HG03457 (cell line): ENCODE data around the gene REELD1.

ENCODE experiments used
- ATAC-seq: cut with Tn5 transposase; IDR thresholded peaks from one replicate; pipeline ENCODE4 v1.9.1; 2021; ENCODE audit warnings: moderate number of reproducible peaks; ENCODE audit not compliant: unreplicated experiment

Gene REELD1

GRCh38 chr4:146214238-146214637, at the start of gene REELD1:
REELD1 (plus strand) TSS chr4:146214538; CDS start chr4:146216953, 2,415 bp downstream.
- ATAC-seq = no peak

DNA sequence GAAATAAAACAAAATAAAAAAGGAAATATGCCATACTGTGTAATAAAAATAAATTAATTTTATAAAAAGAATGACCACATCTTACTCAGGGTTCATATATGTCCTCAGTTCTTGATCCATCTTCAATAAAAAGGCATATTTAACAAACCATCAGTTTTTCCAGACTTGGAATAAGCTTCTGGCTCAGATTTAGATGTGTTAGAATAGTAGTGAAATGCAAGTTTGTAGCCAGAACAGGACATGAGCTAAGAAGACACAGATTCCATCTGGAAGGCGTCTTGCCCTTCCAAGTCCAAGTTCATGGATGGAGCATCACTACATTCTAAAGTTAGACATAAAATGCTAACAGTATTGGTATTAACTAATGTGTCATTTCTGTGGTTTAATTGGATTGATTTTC, 49.1 kb upstream of the REELD1 start:
- ATAC-seq = no peak

DNA sequence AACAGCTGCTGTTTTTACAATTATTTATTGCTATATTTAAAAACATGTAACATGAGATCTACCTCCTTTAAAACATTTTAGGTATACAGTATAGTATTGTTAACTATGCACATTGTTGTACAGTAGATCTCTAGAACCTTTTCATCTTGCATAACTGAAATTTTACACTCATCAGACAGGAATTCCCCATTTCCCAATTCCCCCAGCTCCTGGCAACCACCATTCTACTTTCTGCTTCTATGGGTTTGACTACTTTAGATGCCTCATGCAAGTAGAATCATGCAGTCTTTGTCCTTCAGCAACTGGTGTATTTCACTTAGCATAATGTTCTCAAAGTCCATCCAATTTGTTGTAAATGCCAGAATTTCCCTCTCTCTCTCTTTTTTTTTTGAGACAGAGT, 48.5 kb upstream of the REELD1 start:
- ATAC-seq = no peak

DNA sequence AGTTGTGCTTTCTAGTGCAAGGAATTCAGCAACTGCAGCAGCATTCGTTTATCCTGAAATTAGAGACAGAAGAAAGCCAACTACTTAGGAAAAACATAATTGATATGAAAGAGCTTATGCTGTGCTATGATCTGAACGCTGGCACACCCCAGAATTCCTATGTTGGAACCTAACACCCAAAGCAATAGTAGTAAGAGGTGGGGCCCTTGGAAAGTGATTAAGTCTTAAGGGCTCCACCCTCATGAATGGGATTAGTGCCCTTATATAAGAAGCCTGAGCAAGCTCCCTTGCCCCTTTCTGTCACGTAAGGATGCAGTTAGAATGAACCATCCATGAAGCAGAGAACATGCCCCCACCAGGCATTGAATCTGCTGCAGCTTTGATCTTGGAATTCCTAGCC, 44.2 kb upstream of the REELD1 start:
- ATAC-seq = no peak

GRCh38 chr4:146175541-146176453, 38.5 kb upstream of the REELD1 start, which contains the start of gene LSM6:
LSM6 (plus strand) TSS chr4:146175718; CDS start chr4:146182922, 7,204 bp downstream.
- ATAC-seq = peak; percentile 93

GRCh38 chr4:146176891-146177290, 37.4 kb upstream of the REELD1 start:
- no peak for ATAC-seq

GRCh38 chr4:146178126-146178525, 36.2 kb upstream of the REELD1 start:
- no peak for ATAC-seq

GRCh38 chr4:146179784-146180370, 34.5 kb upstream of the REELD1 start:
- ATAC-seq = no peak

- no peak for ATAC-seq
Measured at GRCh38 chr4:146182443-146182842, 31.9 kb upstream of the REELD1 start.

- no peak for ATAC-seq
Measured at GRCh38 chr4:146183209-146183608, 31.1 kb upstream of the REELD1 start.

GRCh38 chr4:146186041-146186440, 28.3 kb upstream of the REELD1 start:
- ATAC-seq = no peak

- ATAC-seq = no peak
Measured at GRCh38 chr4:146186596-146186995, 27.7 kb upstream of the REELD1 start.

DNA sequence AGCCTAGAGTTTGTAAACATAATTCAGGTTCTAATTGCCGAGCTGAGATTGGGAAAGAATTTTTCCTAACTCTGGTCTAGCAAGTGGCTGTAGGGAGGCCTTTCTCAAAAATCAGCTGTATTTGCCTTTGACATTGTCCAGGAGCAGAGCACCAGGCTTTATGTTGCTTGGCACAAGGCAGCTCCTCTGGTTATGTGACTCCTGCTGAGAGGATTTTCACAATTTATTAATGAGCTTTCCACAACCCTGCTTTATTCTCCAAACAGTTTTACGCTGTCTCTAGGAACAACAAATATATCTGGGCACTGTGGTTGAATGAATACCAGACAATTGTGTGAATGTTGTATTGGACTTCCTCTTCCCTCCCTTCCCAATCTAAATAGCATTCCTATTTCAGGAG, 23.9 kb upstream of the REELD1 start:
- no peak for ATAC-seq

- ATAC-seq = no peak
Measured at GRCh38 chr4:146191766-146192458, 22.4 kb upstream of the REELD1 start.

- ATAC-seq = no peak
Measured at GRCh38 chr4:146193628-146194027, 20.7 kb upstream of the REELD1 start.

DNA sequence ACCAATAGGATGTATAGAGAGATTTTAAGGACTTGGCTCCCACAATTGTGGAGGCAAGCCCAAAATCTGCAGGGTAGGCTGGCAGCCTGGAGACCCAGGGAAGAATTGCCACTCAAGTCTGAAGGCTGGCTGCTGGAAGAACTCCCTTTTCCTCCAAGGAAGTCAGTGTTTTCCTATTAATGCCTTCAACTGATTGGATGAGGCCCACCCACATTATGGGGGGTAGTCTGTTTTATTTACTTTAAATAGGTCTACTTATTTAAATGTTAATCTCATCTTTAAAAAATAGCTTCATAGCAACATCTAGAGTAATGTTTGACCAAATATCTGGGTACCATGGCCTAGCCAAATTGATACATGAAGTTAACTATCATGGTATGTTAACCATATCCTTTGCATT, 20.1 kb upstream of the REELD1 start:
- no peak for ATAC-seq

DNA sequence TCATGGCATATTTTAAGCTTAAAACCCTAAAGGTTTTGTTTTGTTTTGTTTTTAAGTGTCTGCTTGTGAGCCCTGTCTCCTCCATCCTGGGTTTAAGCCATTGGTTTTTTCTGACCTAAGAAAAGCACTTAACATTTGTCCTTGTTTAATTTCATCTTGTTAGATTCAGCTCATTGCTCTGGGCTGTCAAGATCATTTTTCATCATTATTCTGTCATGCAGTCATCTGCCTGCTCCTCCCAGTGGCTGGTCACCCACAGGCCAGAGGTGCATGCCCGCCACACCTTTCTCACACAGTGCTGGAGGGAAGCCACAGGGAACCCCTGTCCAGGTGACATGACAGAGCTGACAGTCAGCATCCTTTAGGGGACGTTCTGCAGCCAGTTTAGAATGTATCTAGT, 11.7 kb upstream of the REELD1 start:
- no peak for ATAC-seq

DNA sequence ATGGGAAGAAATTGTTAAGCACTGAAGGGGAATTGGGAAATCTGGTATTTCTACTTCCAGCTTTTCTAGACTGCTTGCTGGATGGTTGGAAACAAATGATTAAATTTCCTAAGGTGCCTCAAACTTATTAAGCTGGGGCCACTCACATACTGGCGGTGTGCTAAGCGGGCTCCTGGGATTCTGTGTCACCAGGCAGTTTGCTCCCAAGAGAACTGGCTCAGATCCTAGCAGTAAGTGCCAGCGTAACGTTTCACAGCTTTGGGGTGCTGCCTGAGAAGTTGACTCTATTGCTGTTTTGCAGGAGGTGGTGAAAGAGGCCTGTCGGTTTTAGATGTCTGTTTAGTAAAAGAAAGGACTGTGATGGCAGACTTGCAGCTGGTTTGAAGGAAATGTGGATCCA, 6.9 kb upstream of the REELD1 start:
- ATAC-seq = no peak

DNA sequence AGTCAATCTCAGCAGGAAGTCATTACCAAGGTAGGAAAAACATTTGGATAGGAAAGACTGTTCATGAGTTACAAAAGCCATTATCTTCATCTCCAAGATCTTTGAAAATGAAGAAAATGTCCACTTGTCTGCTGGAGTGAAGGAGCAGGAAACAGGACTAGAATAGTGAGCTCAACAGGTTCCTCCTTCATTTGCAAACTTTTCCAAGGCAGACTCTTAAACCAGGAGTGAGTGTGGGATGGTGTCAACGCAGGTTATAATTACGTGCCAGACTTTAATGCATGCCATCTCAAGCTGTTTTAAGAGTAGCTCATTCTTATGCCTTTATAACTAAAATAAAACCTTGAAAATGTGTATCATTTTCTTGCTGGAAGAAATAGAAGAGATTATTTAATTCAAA, 3.4 kb upstream of the REELD1 start:
- ATAC-seq = no peak

GRCh38 chr4:146211440-146211839, 2.9 kb upstream of the REELD1 start:
- no peak for ATAC-seq

- ATAC-seq = no peak
Measured at GRCh38 chr4:146212781-146213180, 1.6 kb upstream of the REELD1 start.

DNA sequence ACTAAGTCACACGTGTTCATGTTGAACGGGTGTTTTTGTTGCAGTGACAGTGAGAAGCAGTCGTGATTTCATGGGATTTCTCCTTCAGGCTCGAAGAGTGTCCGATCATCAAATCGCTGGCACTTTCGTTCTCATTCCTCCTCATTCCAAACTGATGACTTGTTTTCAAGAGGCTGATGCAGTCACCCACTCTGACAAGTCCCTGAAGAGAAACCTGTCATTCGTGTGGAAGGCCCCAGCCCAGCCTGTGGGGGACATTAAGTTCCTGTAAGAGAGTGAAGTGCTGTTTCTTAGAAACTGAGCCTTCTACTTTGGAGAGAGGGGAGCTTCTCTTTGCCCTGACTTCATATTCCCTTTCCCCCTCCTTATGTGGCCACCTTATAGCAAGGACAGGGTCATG, 8.0 kb downstream of the REELD1 start:
- no peak for ATAC-seq
